ENCODE data around the gene C1orf174.

C1orf174 gene

DNA sequence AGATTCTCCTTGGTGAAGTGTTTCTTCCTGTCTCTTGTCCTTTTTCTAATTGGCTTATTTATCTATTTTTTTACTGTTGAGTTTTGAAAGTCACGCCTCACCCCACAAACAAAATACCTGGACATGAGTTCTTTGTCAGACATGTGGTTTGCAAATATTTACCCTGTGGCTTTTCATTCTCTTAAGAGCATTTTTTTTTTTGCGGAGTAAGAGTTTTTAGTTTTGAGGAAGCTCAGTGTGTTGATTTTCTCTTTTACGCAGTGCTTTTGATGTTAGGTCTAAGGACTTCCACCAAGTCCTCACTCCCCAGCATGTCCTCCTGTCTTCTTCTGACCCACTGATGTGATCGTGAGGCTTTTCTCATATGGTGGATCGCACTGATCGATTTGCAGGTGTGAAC, 35.2 kb downstream of the C1orf174 start:
- DNase-seq: no peak

DNA sequence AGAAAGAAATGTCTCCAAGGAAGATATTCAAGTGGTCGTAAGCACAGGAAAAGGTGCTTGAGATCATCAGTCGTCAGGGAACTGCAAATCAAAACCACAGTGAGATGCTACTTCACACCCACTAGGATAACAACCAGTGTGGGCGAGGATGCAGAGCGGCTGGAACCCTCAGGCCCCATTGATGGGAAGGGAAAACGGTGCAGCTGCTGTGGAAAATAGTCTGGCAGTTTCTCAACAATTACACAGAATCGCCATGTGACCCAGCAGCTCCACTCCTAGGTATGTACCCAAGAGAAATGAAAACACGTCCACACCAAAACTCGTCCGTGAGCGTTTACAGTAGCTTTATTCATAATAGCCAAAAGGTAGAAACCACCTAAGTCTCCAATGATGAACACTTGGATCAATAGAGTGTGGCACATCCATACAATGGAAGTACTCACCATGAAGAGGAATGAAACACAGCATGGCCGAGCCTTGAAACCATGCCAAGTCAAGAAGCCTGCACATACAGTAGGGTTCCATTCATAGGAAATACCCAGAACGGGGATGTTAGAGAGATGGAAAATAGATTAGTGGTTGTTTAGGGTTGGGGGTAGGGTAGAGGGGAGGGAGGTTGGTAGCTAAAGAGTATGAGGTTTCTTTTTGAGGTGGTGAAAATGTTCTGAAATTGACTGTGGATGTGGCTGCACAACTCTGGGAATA, 36.7 kb downstream of the C1orf174 start:
- no peak for DNase-seq

DNA sequence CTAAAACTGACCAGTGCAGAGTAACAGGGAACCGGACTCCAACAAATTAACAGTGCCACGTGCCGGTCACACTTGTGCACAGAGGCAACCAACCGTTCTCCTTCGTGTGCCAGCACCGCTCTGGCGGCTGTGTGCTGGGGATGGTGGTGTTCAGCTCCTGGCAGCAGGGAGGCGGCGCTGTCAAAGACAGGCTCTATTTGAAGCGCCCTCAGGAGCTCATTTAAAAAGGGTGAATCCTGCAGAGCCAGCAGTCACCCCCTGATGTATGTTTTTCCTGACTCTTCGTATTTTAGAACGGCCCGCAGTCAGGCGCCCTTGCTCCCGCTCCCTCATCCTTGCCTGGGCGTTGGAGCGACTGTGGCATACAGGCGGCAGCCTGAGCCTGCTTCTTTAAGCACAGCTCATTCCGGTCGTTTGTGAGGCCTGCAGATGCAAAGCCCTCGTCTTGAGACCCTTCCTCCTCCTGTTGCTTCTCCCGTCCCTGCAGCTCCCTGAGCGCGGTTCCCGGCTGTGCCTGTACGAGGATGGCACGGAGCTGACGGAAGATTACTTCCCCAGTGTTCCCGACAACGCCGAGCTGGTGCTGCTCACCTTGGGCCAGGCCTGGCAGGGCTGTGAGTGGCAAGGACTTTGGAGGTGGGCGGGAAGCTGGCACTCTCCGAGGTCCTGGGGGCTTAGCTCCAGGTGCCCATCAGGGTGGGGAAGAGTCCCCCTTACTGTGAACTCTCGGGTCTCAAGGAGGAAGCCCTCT, 41.7 kb downstream of the C1orf174 start:
- DNase-seq: peak; percentile 61

DNA sequence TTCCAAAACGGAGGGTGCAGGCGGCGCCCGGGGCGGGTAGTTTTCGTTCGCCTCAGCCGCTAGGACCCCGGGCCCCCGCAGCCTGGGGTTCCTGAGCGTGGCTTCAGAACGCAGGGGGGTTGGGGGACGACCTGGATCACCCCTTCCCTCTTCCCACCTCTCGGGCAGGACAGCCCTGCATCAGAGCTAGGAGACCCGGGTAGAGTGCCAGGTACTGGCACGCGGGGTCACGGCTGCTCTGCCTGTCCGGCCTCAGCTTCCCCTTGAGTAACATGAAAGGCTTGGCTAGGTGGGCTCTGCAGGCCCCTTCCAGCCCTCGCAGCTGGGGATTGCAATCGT, 42.3 kb downstream of the C1orf174 start:
- DNase-seq: no peak

GRCh38 chr1:3856923-3857790, 42.9 kb downstream of the C1orf174 start, which contains the start of the genes CEP104 and DFFB:
TSS of gene CEP104 (minus strand) at chr1:3857211. CDS start at chr1:3852407, 4,804 bp downstream.
TSS of gene DFFB (plus strand) at chr1:3857476. CDS start at chr1:3857604, 128 bp downstream.
- peak; percentile 99 for DNase-seq

DNA sequence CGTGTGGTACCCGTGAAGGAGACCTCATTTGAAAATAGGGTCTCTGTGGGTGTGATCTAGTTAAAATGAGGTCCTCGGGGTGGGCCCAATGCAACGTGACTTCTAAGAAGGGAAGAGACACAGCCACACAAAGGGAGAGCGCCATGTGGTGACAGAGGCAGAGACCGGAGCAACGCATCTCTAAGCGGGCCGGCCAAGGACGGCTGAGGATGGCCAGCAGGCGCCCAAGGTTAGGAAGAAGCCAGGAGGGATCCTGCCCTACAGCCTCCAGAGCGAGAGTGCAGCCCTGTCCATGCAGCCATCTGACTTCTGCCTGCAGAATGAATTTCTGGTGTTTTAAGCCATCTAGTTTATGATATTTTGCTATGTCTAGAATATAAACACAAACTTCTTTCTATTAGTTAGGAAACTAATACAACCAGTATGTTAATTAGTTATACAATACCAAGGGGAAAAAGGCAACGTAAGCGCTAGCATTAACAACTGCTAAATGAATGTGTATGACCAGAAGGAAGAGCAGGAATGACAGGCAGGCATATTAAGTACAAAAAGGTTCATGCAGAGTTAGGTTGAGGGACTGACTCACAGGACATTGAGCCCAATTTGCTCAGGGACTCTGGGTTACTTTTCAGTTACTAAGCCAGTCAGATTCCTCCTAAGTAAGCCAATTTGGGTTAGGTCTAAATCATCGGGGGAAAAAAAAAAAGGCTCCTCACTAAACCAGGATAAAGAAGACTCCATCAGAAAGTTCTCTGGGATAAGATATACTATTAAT, 47.2 kb downstream of the C1orf174 start:
- no peak for DNase-seq

- no peak for DNase-seq
Observed at GRCh38 chr1:3852091-3852490, 48.0 kb downstream of the C1orf174 start.

DNA sequence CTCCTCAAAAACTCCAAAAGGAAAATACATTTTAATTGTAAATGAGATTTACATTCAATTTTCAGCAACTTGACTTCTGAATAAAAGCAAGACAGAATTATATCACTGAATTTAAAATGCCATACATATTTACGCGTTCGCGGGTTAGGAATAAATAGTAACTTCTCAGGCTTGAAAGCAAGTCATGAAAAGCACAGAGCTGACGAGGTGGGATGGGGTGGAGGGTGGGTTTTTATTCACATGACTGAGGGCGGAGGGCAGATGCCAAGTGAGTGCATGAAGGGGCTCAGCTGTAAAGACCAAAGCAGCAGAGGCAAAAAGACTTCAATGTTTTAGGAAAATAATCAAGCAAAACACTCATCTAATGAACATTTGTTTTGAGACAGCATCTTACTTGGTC, 48.8 kb downstream of the C1orf174 start:
- DNase-seq: no peak

DNA sequence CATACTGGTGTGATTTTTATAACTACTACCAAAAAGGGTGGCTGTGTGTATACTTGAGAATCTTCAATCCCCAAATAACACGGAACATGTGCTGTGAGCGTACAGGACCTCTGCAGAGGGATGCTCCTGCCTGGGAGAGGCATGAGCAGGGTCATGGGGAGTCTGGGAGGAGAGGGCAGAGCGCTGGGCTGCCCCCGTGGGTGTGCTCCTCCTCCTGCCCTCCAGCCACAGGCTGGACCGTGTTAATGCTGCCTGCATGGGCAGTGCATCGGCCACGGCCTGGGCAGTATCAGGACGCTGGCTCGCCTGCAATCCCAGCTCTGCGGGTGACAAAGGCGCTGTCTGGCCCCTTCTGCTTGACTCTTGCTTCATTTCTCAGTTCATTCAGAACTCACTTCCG, 49.2 kb downstream of the C1orf174 start:
- no peak for DNase-seq

DNA sequence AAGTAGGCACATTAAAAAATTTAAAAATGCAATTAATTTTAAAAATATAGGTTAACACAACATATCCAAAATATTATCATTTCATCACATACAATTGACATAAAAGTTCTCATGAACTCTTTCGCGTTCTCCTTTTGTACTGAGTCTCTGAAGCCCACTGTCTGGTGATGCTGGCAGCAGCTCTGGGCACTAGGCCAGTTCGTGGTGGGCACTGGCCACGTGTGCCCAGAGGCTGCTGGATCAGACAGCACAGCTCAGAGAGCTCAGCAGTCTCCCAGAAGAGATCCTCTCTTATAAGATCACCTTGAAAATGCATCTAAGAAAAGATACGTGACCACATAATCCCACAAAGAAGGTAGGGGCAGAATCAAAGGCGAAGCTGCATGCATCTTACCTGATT, 53.0 kb downstream of the C1orf174 start:
- DNase-seq: no peak

DNA sequence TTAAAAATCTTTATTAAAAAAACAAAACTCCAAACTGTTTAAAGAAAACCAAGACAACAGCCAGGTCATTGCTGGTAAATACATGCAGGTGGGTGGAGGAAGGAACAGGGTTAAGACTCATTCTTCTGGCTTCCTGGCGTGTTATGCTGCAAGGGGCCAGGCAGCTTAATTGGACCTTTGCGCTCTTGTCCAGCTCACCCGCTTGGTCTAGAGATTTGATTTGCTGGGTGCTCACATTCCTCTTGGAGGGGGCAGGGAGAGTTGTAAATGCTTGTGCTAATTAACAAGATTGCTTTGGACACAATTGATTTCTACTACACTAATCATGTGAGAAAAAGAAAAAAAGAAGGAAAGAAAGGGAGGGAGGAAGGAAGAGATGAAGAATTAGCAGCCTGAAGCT, 53.5 kb downstream of the C1orf174 start:
- no peak for DNase-seq

- DNase-seq: no peak
Observed at GRCh38 chr1:3842912-3843311, 57.2 kb downstream of the C1orf174 start.

DNA sequence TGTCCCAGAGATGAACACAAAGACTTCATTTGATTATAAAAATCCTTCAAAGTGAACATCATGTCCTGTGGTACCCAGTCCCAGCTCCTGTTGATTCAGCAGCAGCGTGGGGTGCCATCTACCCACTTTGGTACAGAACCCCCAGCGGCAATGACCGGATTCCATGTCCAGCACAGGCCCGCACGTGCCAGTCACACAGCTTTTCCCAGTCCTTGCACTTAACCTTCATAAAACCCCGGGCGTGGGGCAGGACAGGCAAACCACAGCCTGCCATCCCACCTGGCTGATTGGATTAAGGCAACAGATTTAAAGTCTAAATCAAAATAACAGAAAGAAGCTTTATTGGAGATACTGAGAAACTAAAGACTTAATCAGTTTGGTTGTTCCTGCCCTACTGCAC, 58.6 kb downstream of the C1orf174 start:
- DNase-seq: no peak

Measured in islet precursor cell (in vitro differentiated cells).